T-cell (primary cell): ENCODE measurements around the gene MICAL2. TPM values are rescaled to one million over a fixed set of nuclear protein-coding genes. Genes with fewer than 3 reads are reported as not detected.
A peak's percentile ranks its signal among the peaks of the same experiment; 100 is the strongest.

Experiments
- ATAC-seq, 4 experiments: fragments of 200-7000 bp in 3 of 4; fragments of 150-1000 bp in 1 of 4; cut with Tn5 transposase; replicated peaks in 1 of 4; 1 replicate in 3 of 4; 2 replicates in 1 of 4; pipeline ENCODE4 v1.10.0; 2021; ENCODE audit warnings: moderate library complexity in 3 of 4, mild to moderate bottlenecking in 2 of 4, moderate number of reproducible peaks in 1 of 4
- CTCF ChIA-PET, 2 donors: fragments of 300-600 bp; sonication (Branson Sonifier 250); formaldehyde crosslinking; loops; one replicate each; lab custom pipeline; 2022; ENCODE audit warnings: antibody characterized with exemption in 2 of 2; lab: Charles Lee
- POLR2A ChIA-PET, 2 donors: fragments of 300-600 bp; sonication (Branson Sonifier 250); formaldehyde crosslinking; loops; one replicate each; lab custom pipeline; 2022; ENCODE audit warnings: antibody characterized with exemption in 2 of 2; lab: Charles Lee
- DNase-seq, 35 experiments: peaks; one replicate each; pipeline versions ENCODE4 v3.0.0 to v3.0.0-alpha.2; 2013 to 2023
- H3K27ac ChIP-seq: one replicate; pipeline ENCODE4 v1.5.1; 2013; ENCODE audit warnings: low read length
- H3K27me3 ChIP-seq, 2 experiments: replicated peaks in 1 of 2; 1 replicate in 1 of 2; 2 replicates in 1 of 2; pipeline versions ENCODE4 v1.6.1 to v1.7.0; 2013; ENCODE audit warnings: low read length in 1 of 2, mixed read lengths in 1 of 2; ENCODE audit not compliant: control insufficient read depth in 2 of 2, insufficient read depth in 2 of 2; ENCODE audit errors: extremely low read depth in 1 of 2
- H3K36me3 ChIP-seq, 2 donors: 1 replicate in 1 of 2; 2 replicates in 1 of 2; pipeline versions ENCODE4 v1.6.1 to v1.7.0; 2013; ENCODE audit warnings: low read length in 1 of 2; ENCODE audit not compliant: control insufficient read depth in 2 of 2, insufficient read depth in 1 of 2; ENCODE audit errors: extremely low read depth in 1 of 2
- H3K4me1 ChIP-seq, 2 experiments: 1 replicate in 1 of 2; 2 replicates in 1 of 2; pipeline versions ENCODE4 v1.6.1 to v1.7.0; 2013; ENCODE audit warnings: low read length in 2 of 2, mixed read lengths in 1 of 2; ENCODE audit not compliant: insufficient read depth in 2 of 2, control insufficient read depth in 1 of 2; ENCODE audit errors: extremely low read depth in 1 of 2
- H3K4me3 ChIP-seq, 2 donors: 1 replicate in 1 of 2; 2 replicates in 1 of 2; pipeline versions ENCODE4 v1.5.1 to v1.7.0; 2013; ENCODE audit warnings: mild to moderate bottlenecking in 2 of 2, low read length in 1 of 2, moderate library complexity in 1 of 2; ENCODE audit not compliant: control insufficient read depth in 1 of 2; ENCODE audit errors: extremely low read depth in 1 of 2
- H3K9me3 ChIP-seq: 2 replicates; pipeline ENCODE4 v1.7.0; 2013
- H3K27ac Mint-ChIP-seq, 2 donors: one replicate each; pipeline ENCODE4 v1.8.0; 2020 to 2021; ENCODE audit warnings: mild to moderate bottlenecking in 2 of 2, mixed read lengths in 2 of 2
- H3K27me3 Mint-ChIP-seq, 2 donors: one replicate each; pipeline ENCODE4 v1.8.0; 2021 to 2022; ENCODE audit warnings: mixed read lengths in 2 of 2
- H3K36me3 Mint-ChIP-seq: one replicate; pipeline ENCODE4 v1.8.0; 2021; ENCODE audit warnings: mixed read lengths
- H3K4me1 Mint-ChIP-seq, 3 donors: one replicate each; pipeline ENCODE4 v1.8.0; 2020 to 2022; ENCODE audit warnings: mixed read lengths in 3 of 3, mild to moderate bottlenecking in 1 of 3
- H3K4me3 Mint-ChIP-seq, 3 donors: one replicate each; pipeline ENCODE4 v1.8.0; 2020 to 2022; ENCODE audit warnings: mild to moderate bottlenecking in 3 of 3, mixed read lengths in 3 of 3, moderate library complexity in 3 of 3
- H3K9me3 Mint-ChIP-seq, 3 donors: one replicate each; pipeline ENCODE4 v1.8.0; 2020 to 2022; ENCODE audit warnings: mixed read lengths in 3 of 3
- WGBS: methylation state at CpG from one replicate; pipeline ENCODE4 v1.1.5; 2013; ENCODE audit warnings: missing lambda C conversion rate; ENCODE audit not compliant: insufficient coverage; 5-methylcytosine and 5-hydroxymethylcytosine counted together
- total RNA-seq, 35 experiments: library from RNA in 6 of 35; stranded (reverse) in 6 of 35; fragments of 120-200 nt in 1 of 35; gene quantifications; one replicate each; pipeline versions ENCODE4 v1.2.1 to v1.2.4 and lab custom pipeline; 2013 to 2026

The MICAL2 gene
- total RNA-seq, 5 donors from 2014 or later (not counting 1 experiment from before 2014, with no cell fraction given): 13.7 to 38.7 (median 22.9) TPM

DNA sequence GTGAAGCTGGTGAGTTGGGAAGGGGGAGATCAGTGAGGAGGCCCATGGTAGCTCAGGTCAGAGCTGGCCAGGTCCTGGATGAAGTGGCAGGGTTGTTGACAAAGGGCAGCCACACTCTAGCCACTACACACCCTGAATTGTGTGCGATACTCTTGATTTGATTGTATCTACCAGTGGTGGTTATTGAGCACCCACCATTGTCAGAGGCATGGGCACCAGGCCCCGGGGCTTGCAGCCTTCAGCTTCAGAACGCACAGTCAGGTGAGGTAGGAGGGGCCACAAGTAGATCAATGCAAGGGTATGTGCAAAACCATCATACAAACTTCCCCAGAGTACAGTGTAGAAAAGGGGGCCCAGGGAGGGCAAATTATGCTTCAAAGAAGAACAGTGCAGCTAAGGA lies 38.1 kb downstream of the MICAL2 start:
- no peak for DNase-seq
- Mint-ChIP-seq H3K4me3 (no peak overlapping the region), H3K36me3 (peaks cover under 1% of the 10 kb centered on the region), H3K4me1 (peaks cover 47 to 57% (median 53%) of the 10 kb centered on the region in 3 donors), H3K27ac (no peak overlapping the region), H3K9me3 (no peaks in the 10 kb centered on the region), H3K27me3 (no peaks in the 10 kb centered on the region)
- POLR2A ChIA-PET: no interaction called here
- Histone ChIP-seq H3K4me3 (no peak overlapping the region), H3K4me1 (peaks cover 31 to 41% of the 10 kb centered on the region in 2 experiments), H3K36me3 (no peaks in the 10 kb centered on the region), H3K27me3 (no peaks in the 10 kb centered on the region), H3K27ac (no peak overlapping the region), H3K9me3 (no peaks in the 10 kb centered on the region)
- CTCF ChIA-PET: no interaction called here
- ATAC-seq: no peak
- no CpG with 5 or more reads among the region's 3 CpGs for WGBS

DNA sequence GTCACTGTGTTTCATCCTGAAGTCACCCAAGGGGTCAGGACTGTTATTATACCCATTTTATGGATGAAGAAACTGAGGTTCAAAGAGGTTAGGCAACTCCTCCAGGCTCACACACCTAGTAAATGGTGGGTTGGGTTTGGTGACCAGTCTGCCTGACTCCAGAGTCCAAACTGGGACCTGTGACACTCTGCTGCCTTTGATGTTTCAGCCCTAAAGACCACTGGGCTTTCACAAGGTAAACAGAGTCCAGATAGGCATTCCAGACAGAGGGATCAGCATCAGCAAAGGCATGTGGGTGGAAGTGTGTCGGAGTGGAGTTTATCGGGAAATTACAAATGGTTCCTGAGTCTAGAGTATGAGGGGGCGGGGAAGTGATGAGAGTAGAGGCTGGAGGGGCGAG lies 38.5 kb downstream of the MICAL2 start:
- Mint-ChIP-seq H3K36me3 (peaks cover 3% of the 10 kb centered on the region), H3K27me3 (no peaks in the 10 kb centered on the region), H3K27ac (no peak overlapping the region), H3K9me3 (no peaks in the 10 kb centered on the region), H3K4me1 (peaks cover 42 to 53% (median 49%) of the 10 kb centered on the region in 3 donors), H3K4me3 (no peak overlapping the region)
- ATAC-seq: no peak
- 91% methylated on average over 4 of the region's 4 CpGs for WGBS
- Histone ChIP-seq H3K27ac (no peak overlapping the region), H3K36me3 (no peaks in the 10 kb centered on the region), H3K9me3 (no peaks in the 10 kb centered on the region), H3K4me3 (no peak overlapping the region), H3K27me3 (no peaks in the 10 kb centered on the region), H3K4me1 (peaks cover 27 to 36% of the 10 kb centered on the region in 2 experiments)
- no peak for DNase-seq
- POLR2A ChIA-PET: no interaction called here
- CTCF ChIA-PET: no interaction called here

DNA sequence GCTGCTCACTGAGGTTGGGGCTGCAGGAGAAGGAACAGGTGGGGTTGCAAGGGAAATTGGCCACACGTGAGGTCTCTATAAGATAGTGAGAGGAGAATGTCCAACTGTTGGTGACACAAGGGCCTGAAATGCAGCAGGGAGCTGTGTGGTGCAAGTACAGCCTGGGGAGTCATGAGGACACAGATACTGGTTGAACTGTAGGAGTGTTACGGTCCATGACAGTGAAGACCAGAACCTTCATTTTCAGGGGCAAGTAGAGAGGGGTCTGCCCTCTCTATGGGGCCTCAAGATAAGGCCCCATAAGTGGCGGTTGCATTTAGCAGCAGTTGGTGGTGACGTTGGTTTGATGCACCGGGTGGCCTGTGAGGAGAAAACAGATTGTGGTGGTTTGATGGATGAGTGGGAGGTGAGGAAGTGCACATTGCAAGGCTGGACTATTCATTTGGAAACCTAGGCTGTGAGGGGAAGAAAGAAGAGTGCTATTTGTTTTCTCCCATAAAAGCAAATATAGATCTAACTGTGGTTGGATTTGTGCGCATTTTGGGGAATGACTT lies 39.4 kb downstream of the MICAL2 start:
- Mint-ChIP-seq H3K9me3 (no peaks in the 10 kb centered on the region), H3K4me3 (no peak overlapping the region), H3K4me1 (peaks cover 34 to 44% (median 40%) of the 10 kb centered on the region in 3 donors), H3K27me3 (no peaks in the 10 kb centered on the region), H3K36me3 (peaks cover 3% of the 10 kb centered on the region), H3K27ac (no peak overlapping the region)
- ATAC-seq: no peak
- no peak overlapping the region for H3K27ac ChIP-seq
- no peaks in the 10 kb centered on the region for H3K27me3 ChIP-seq
- no peak overlapping the region for H3K4me3 ChIP-seq
- H3K36me3 ChIP-seq: no peaks in the 10 kb centered on the region
- WGBS: 41% methylated on average over 3 of the region's 6 CpGs
- CTCF ChIA-PET: no interaction called here
- no peaks in the 10 kb centered on the region for H3K9me3 ChIP-seq
- peaks cover 19 to 28% of the 10 kb centered on the region in 2 experiments for H3K4me1 ChIP-seq
- no peak for DNase-seq
- POLR2A ChIA-PET: no interaction called here

- ChIA-PET CTCF (interaction anchor here (0.6 to 0.7 kb wide), 2 partner anchors 11 to 1617 kb away, joined by 3 to 4 read pairs; no protein-coding TSS in a partner anchor), POLR2A (no interaction called here)
- Mint-ChIP-seq H3K36me3 (peaks cover 3% of the 10 kb centered on the region), H3K9me3 (no peaks in the 10 kb centered on the region), H3K4me3 (no peak overlapping the region), H3K27me3 (no peaks in the 10 kb centered on the region), H3K27ac (peak overlapping the region; percentile 28 to 39), H3K4me1 (peaks cover 28 to 41% (median 36%) of the 10 kb centered on the region in 3 donors)
- H3K9me3 ChIP-seq: no peaks in the 10 kb centered on the region
- H3K4me1 ChIP-seq: peaks cover 11 to 22% of the 10 kb centered on the region in 2 experiments
- peak in 3 of 4 experiments; percentile 23 to 58 (median 33) for ATAC-seq
- H3K4me3 ChIP-seq: no peak overlapping the region
- H3K27ac ChIP-seq: no peak overlapping the region
- no peak for DNase-seq
- no peaks in the 10 kb centered on the region for H3K27me3 ChIP-seq
- WGBS: 60% methylated on average over 2 of the region's 10 CpGs
- H3K36me3 ChIP-seq: no peaks in the 10 kb centered on the region
Measured at GRCh38 chr11:12150831-12151382, 40.5 kb downstream of the MICAL2 start.

- H3K36me3 ChIP-seq: no peaks in the 10 kb centered on the region
- H3K27me3 ChIP-seq: no peaks in the 10 kb centered on the region
- Mint-ChIP-seq H3K4me3 (no peak overlapping the region), H3K36me3 (peaks cover 3% of the 10 kb centered on the region), H3K27me3 (no peaks in the 10 kb centered on the region), H3K9me3 (no peaks in the 10 kb centered on the region), H3K27ac (peak overlapping the region in 1 of 2 donors; percentile 3), H3K4me1 (peaks cover 40 to 56% (median 50%) of the 10 kb centered on the region in 3 donors)
- no peak overlapping the region for H3K4me3 ChIP-seq
- WGBS: 86% methylated on average over 1 of the region's 2 CpGs
- H3K27ac ChIP-seq: no peak overlapping the region
- H3K9me3 ChIP-seq: no peaks in the 10 kb centered on the region
- DNase-seq: no peak
- ChIA-PET POLR2A (interaction anchor here (0.6 to 1.0 kb wide), 3 partner anchors 43 to 1294 kb away, joined by 3 to 5 read pairs (median 4); partner anchors contain the start of gene ZBED5 (in 1 of the 2)), CTCF (interaction anchor here (0.6 to 1.0 kb wide), 4 partner anchors 105 to 1284 kb away, joined by 3 read pairs; no protein-coding TSS in a partner anchor)
- peaks cover 17 to 32% of the 10 kb centered on the region in 2 experiments for H3K4me1 ChIP-seq
- peak in 1 of 4 experiments; percentile 55 for ATAC-seq
Measured at GRCh38 chr11:12152321-12152720, 41.9 kb downstream of the MICAL2 start.

- POLR2A ChIA-PET: no interaction called here
- H3K4me3 Mint-ChIP-seq: no peak overlapping the region
- H3K4me1 Mint-ChIP-seq: peaks cover 38 to 43% (median 39%) of the 10 kb centered on the region in 3 donors
Measured at GRCh38 chr11:12154871-12155668, 44.7 kb downstream of the MICAL2 start.

More at GRCh38 chr11:12154871-12155668, 44.7 kb downstream of the MICAL2 start:
- no peaks in the 10 kb centered on the region for H3K36me3 ChIP-seq
- 95% methylated on average over 6 of the region's 6 CpGs for WGBS
- ATAC-seq (no peak), DNase-seq (no peak)
- H3K27ac Mint-ChIP-seq: no peak overlapping the region
- peaks cover 3% of the 10 kb centered on the region for H3K36me3 Mint-ChIP-seq
- H3K9me3 Mint-ChIP-seq: no peaks in the 10 kb centered on the region
- H3K27ac ChIP-seq: no peak overlapping the region
- no peaks in the 10 kb centered on the region for H3K9me3 ChIP-seq
- no peak overlapping the region for H3K4me3 ChIP-seq
- CTCF ChIA-PET: no interaction called here
- no peaks in the 10 kb centered on the region for H3K27me3 Mint-ChIP-seq
- H3K4me1 ChIP-seq: peaks cover 23 to 31% of the 10 kb centered on the region in 2 experiments
- H3K27me3 ChIP-seq: no peaks in the 10 kb centered on the region
